Stimulated activated CD8-positive, alpha-beta memory T cell treated with anti-CD3 and anti-CD28 coated beads, Interleukin-12 subunit alpha, Interleukin-12 subunit beta, amount 100 ng/mL, for 4 hours (primary cell): ENCODE results near the gene COASY.

ENCODE experiments used
- DNase-seq: peaks from one replicate; pipeline ENCODE4 v3.0.0-alpha.2; 2020; ENCODE audit warnings: low read depth

COASY gene

DNA sequence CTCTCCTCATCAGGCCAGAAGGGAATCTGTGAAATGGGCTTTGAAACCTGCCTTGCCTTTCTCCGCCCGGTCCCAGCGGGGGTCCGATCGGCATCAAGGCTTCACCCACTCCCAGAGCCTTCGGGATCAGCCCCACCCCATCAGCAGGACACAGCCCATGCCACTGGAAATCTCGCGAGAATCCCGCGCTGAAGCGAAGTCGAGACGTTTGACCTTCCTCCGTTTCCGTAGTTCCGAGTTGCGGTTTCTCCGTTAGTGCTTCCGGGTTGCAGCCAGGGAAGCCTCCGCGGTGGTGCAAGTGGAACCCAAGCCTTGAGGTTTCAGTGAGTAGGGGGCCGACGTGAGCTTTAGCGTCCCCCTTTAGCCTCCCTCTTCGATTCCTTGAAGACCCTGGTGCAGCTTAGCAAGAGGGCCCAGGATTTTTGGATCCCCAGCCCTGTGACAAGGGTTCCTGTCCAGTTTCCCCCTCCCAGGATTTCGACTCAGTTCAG lies at the start of gene COASY:
Gene COASY, plus strand, starts transcription at position 252 of the 491 bp plus-strand sequence. CDS start 475 bp downstream, outside the sequence.
- DNase-seq, result peak; percentile 80

- no peak for DNase-seq
Observed at GRCh38 chr17:42512246-42512645, 49.7 kb upstream of the COASY start.

- DNase-seq, result no peak
Observed at GRCh38 chr17:42512733-42513251, 49.2 kb upstream of the COASY start.

DNA sequence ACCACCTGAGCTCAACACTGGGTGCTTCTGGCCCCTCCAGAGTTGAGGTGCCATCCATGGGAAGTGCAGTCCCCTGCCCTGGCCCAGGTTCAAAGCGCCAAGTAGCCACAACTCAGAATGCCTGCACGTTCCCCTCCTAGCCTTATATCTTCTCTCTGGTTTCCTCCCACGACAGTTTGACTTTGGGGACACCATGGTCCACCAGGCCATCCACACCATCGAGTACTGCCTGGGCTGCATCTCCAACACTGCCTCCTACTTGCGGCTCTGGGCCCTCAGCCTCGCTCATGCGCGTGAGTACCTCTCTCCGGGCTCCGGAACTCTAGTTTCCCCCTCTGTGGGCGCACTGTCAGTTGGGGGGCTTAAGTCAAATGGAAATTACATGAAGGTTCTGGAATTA lies 48.3 kb upstream of the COASY start:
- no peak for DNase-seq

- DNase-seq, result no peak
Observed at GRCh38 chr17:42514279-42514678, 47.7 kb upstream of the COASY start.

DNA sequence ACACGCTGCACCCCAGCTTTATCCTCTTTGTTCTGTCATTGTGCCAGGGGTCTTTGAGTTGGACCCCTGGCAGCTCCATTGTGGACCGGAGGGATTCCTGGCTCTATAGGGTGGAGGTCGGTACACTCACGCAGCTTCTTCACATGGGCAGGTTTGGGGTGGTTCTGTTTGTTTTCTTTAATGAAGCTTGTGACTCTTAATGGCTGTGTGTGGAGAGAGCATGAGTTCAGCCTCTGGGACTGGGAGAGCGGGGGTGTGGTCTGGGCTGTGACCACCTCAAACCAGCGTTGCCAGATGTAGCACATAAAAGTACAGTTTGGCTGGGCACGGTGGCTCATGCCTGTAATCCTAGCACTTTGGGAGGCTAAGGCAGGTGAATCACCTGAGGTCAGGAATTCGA lies 47.1 kb upstream of the COASY start:
- no peak for DNase-seq

- DNase-seq, result peak; percentile 63
Observed at GRCh38 chr17:42517516-42517915, 44.4 kb upstream of the COASY start.

GRCh38 chr17:42518046-42518754 lies 43.7 kb upstream of the COASY start:
- DNase-seq, result no peak

GRCh38 chr17:42518755-42519545 lies 43.0 kb upstream of the COASY start:
- no peak for DNase-seq

DNA sequence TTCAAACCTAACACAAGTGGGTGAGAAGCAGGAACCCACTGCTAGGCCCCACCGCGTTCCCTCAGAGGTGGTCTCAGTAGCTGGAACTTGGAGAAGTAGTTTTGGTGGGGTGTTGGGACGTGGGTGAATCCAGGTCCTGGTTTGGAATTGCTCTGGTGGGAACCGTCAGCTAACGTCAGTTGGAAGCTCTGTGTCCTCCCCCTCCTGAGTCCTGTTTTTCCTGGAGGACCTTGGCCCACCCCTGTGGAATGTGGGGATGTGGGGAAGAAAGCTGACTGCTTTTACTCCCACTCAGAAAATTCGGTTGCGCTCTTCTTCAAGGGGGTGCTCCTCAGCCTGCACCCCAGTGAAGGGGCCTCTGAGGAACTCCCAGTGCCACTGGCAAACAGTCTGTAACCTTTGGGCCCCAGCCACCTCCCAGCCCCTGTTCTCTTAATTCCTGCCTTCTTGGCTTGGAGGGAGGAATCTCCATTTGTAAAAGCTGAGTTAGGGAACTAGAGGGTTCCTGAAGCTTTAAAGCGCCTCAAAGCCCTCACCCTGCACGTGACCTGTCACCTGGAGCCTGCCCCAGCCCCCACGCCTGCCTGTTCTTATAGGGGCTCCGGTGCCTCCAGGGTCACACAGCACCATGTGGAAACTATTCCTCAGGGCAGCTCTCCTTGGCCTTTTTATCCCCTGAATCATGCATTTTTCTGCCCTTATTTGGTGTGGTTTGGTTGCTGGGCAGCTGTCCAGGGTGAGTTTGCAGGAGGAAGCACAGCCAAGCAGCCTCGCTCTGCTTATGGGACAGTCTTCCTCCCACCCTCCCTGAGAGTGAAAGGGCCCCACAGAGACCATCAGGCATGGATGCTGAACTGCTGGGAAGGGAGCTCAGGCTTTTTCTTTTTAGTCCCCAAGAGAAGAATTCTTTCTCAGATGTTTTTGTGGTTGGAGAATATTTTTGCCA lies 42.1 kb upstream of the COASY start:
- DNase-seq, result no peak

DNA sequence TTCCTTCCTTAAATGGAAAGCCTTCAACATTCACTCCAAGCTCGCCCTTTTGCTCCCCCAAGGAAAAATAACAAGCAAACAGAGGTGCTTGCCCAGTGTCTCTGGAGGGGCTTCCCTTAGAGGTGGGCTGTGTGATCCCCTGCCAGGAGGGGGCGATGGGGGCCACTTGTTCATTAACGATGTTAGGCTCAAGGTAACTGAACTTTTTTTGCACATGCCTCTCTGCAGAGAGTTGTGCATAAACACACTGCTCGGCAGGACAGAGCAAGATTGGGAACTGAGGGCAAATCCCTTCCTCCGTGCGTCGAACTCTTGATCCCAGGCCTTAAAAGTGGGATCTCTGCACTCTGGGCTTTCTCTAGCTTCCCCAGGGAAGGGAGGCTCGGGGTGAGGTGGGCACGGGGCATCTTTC lies 41.4 kb upstream of the COASY start:
- no peak for DNase-seq

- no peak for DNase-seq
Observed at GRCh38 chr17:42521036-42521435, 40.9 kb upstream of the COASY start.

DNA sequence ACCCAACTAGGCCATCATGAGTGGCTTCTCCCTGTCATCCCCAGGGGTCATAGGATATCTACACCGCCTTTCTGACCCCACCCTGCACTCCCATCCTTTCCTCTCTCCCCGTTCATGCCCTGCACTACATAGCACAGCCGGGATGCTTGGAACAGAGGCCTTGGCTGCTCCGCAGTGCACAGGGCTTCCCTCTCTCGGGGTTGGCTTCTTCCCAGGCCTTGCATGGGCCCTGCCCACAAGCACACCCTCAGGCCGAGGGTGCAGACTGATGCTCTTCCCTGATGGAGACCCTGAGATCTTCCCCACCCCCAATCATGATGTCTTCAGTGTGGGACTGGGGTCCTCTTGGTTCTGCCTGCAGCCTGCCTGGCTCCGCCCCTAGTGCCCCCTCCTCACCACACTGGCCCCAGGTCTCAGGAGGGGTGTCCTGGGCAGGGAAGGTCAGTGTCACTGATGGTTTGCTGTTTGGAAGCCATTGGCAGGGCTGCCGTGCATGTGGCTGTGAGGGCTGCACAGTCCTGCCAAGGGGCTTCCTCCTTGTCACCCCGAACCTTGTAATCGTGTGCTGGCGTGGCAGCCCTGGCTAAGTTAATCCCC lies 40.2 kb upstream of the COASY start:
- DNase-seq, result no peak

- DNase-seq, result no peak
Observed at GRCh38 chr17:42522263-42522790, 39.6 kb upstream of the COASY start.

GRCh38 chr17:42522798-42523278 lies 39.1 kb upstream of the COASY start:
- no peak for DNase-seq

DNA sequence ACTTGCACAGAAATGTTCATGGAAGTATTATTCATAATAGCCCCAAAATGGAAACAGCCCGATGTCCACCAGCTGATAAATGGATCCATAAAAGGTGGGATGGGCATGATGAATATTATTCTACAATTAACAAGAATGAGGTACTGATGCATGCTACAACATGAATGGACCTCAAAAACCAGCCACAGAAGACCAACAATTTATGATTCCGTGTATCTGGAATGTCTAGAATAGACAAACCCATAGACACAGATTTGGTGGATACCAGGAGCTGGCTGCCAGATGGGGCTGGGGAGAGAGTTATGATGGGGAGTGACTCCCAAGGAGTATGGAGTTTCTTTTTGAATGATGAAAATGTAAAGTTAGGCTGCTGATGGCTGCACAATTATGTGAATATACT lies 36.7 kb upstream of the COASY start:
- no peak for DNase-seq

DNA sequence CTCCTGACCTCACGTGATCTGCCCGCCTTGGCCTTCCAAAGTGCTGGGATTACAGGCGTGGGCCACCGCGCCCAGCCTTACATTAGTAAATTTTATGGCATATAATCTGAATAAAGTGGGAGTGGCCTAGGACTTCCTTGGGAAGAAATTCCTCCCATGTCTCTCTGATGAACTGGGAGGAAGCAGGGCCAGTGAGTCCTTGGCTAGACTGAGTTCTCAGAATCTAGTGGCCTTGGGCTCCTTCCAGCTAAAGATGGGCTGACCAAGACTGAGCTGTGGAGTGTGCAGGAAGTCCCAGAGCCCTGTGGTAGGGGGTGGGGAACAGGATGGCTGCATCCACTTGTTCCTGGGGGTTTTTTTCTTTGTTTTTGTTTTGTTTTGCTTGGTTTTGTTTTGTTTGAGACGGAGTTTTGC lies 35.9 kb upstream of the COASY start:
- no peak for DNase-seq

DNA sequence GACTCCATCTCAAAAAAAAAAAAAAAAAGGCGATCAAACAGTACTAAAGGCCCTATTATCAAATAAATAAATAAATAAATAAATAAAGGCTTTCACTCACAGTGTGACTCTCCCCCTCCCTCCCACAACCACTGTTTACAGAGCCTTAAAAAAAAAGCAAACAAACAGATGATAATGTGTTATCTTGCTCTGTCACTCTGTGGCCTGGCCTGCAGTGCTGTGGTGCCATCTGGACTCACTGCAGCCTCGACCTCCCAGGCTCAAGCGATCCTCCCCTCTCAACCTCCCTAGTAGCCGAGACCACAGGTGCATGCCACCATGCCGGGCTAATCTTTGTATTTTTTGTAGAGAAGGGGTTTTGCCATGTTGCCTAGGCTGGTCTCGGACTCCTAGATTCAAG lies 34.0 kb upstream of the COASY start:
- DNase-seq, result no peak

GRCh38 chr17:42529061-42529460 lies 32.9 kb upstream of the COASY start:
- DNase-seq, result no peak

DNA sequence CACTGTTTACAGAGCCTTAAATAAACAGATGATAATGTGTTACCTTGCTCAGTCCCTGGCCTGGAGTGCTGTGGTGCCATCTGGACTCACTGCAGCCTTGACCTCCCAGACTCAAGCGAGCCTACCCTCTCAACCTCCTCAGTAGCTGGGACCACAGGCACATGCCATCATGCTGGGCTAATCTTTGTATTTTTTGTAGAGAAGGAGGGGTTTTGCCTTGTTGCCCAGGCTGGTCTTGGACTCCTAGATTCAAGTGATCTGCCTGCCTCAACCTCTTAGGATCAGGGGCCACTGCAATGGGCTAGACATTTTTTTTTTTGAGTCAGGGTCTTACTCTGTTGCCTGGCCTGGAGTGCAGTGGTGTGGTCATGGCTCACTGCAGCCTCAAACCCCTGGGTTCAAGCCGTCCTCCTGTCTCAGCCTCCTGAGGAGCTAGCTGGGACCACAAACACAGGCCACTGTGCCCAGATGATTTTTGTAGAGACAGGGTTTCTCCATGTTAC lies 30.9 kb upstream of the COASY start:
- DNase-seq, result no peak
